ENCODE data around the gene ARMH3. TPM values are rescaled to one million over a fixed set of nuclear protein-coding genes. Genes with fewer than 3 reads are reported as not detected.

The ARMH3 gene
- total RNA-seq, 3 donors from 2014 or later: 18.4 to 27.4 (median 22.4) TPM

DNA sequence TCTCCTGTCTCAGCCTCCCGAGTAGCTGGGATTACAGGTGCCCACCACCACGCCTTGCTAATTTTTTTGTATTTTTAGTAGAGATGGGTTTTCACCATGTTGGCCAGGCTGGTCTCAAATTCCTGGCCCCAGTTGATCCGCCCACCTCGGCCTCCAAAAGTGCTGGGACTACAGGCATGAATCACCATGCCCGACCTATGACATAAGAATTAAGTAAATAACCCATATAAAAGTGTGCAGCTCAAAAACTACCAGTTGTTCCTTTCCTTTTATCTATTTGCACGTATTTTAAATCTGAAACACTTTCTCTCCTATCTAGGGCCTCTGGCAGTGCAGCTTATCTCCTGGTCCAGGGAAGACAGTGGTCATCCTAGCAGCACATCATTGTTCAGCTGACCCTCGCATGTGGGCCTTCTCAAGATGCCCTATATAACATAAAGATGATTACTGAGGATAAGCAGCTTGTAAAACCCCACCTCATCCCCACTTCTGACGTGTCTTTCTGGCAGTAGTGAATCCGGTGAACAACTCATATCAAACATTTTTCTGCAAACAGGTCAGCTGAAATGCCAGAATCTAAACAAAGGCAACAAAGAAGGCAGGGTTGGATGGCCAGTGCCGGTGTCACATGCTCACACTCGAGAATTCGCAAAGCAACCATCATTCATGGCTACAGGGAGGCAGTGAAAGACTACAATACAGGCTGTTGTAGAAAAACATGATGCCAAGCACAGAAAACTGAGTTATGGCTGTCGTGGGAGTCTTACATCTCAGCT lies 176.3 kb downstream of the ARMH3 start:
- intact Hi-C loops (cut with DNase I; ENCODE audit: low total_unique reads): no loop called here
- Histone ChIP-seq H3K4me3 (no peak overlapping the region), H3K27ac (no peak overlapping the region), H3K4me1 (no peaks in the 10 kb centered on the region), H3K9me3 (no peaks in the 10 kb centered on the region), H3K27me3 (no peaks in the 10 kb centered on the region), H3K36me3 (no peaks in the 10 kb centered on the region)
- no peak for TF ChIP-seq POLR2AphosphoS5 (IDR thresholded peaks at IDR 0.05)
- TF ChIP-seq, protein P1, sequence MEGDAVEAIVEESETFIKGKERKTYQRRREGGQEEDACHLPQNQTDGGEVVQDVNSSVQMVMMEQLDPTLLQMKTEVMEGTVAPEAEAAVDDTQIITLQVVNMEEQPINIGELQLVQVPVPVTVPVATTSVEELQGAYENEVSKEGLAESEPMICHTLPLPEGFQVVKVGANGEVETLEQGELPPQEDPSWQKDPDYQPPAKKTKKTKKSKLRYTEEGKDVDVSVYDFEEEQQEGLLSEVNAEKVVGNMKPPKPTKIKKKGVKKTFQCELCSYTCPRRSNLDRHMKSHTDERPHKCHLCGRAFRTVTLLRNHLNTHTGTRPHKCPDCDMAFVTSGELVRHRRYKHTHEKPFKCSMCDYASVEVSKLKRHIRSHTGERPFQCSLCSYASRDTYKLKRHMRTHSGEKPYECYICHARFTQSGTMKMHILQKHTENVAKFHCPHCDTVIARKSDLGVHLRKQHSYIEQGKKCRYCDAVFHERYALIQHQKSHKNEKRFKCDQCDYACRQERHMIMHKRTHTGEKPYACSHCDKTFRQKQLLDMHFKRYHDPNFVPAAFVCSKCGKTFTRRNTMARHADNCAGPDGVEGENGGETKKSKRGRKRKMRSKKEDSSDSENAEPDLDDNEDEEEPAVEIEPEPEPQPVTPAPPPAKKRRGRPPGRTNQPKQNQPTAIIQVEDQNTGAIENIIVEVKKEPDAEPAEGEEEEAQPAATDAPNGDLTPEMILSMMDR (IDR thresholded peaks at IDR 0.05): no peak
- no peak for TF ChIP-seq POLR2A (IDR thresholded peaks at IDR 0.05)
- no peak for DNase-seq (ENCODE audit: low spot score in 2 of 2)

DNA sequence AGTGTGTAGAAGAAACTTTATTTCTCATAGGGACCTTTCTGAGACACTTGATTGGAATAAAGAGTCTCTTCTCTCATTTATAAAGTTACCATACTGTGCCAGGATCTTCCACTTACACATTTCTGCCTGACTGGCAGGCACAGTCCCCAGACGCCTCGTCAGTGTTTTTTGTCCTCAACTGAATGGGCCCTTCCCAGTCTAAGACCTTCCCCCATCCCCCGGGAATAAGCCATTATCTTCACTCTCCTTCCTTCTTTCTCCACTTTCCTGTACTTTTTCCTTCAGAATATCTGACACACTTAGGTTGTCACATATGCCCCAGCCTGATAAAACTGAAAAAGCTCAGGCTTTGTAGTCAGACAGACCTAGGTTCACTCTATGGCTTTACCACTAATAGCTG lies 177.1 kb downstream of the ARMH3 start:
- H3K27me3 ChIP-seq: no peaks in the 10 kb centered on the region
- no peaks in the 10 kb centered on the region for H3K4me1 ChIP-seq
- no peak overlapping the region for H3K27ac ChIP-seq
- no peaks in the 10 kb centered on the region for H3K36me3 ChIP-seq
- H3K4me3 ChIP-seq: no peak overlapping the region
- DNase-seq (ENCODE audit: low spot score in 2 of 2): no peak
- TF ChIP-seq, protein P1 (IDR thresholded peaks at IDR 0.05): no peak
- TF ChIP-seq POLR2A (IDR thresholded peaks at IDR 0.05): no peak
- no peak for TF ChIP-seq POLR2AphosphoS5 (IDR thresholded peaks at IDR 0.05)
- H3K9me3 ChIP-seq: no peaks in the 10 kb centered on the region
- intact Hi-C loops (cut with DNase I; ENCODE audit: low total_unique reads): no loop called here

DNA sequence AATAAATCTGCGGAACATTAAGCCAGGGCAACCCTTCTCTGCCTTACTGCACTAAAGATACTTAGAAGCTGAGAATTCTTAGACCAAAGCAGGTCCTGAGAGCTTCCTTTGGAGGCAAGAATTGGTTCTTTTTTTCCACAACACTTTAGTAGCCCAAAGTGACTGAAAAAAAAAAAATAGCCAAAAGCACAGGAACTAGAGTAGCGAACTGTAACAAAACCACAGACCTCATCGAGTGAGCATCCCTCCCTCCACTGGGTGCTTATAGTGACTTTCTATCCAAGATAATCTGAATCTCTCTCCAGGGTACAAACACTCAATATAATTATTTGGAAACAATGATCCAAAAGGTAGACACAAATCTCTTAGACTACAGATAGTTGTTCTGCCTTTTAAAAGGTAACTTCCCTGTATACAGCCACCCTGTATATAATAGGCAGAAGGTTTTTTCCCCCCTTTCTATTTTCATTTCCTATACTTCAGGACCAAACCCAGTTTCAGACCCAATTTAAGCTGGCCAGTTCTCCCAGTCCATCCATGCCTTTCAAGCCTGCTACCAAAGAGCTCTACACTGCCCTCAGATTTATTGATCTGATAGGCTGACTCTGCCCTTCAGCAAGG lies 180.8 kb downstream of the ARMH3 start:
- Histone ChIP-seq H3K4me3 (no peak overlapping the region), H3K27me3 (no peaks in the 10 kb centered on the region), H3K9me3 (no peaks in the 10 kb centered on the region), H3K27ac (no peak overlapping the region), H3K4me1 (no peaks in the 10 kb centered on the region), H3K36me3 (no peaks in the 10 kb centered on the region)
- no peak for DNase-seq (ENCODE audit: low spot score in 2 of 2)
- TF ChIP-seq POLR2AphosphoS5 (IDR thresholded peaks at IDR 0.05): no peak
- TF ChIP-seq, protein P1 (IDR thresholded peaks at IDR 0.05): no peak
- TF ChIP-seq POLR2A (IDR thresholded peaks at IDR 0.05): no peak
- intact Hi-C loops (cut with DNase I; ENCODE audit: low total_unique reads): no loop called here

DNA sequence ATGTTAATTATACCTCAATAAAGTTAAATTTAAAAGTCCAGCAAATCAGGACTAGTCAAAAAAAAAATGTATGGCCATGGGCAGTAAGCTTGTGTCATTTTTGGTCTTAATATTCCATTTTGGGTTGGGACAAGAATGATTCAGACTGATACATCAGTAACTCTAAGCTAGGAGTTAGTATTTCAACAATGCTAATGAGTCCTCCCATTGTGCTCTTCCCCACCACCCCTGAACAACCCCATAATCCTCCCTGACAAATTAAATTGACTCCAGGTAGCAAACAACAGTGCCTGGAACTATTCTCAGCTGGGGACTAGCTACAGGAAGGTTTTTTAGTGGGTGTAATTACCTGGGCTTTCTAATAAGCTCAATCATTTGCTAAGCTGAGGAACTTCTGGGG lies 181.7 kb downstream of the ARMH3 start:
- no peak for DNase-seq (ENCODE audit: low spot score in 2 of 2)
- TF ChIP-seq POLR2AphosphoS5 (IDR thresholded peaks at IDR 0.05): no peak
- TF ChIP-seq POLR2A (IDR thresholded peaks at IDR 0.05): no peak
- TF ChIP-seq, protein P1 (IDR thresholded peaks at IDR 0.05): no peak
- no peaks in the 10 kb centered on the region for H3K36me3 ChIP-seq
- intact Hi-C loops (cut with DNase I; ENCODE audit: low total_unique reads): no loop called here
- no peak overlapping the region for H3K4me3 ChIP-seq
- H3K9me3 ChIP-seq: no peaks in the 10 kb centered on the region
- no peak overlapping the region for H3K27ac ChIP-seq
- H3K4me1 ChIP-seq: no peaks in the 10 kb centered on the region
- H3K27me3 ChIP-seq: no peaks in the 10 kb centered on the region

DNA sequence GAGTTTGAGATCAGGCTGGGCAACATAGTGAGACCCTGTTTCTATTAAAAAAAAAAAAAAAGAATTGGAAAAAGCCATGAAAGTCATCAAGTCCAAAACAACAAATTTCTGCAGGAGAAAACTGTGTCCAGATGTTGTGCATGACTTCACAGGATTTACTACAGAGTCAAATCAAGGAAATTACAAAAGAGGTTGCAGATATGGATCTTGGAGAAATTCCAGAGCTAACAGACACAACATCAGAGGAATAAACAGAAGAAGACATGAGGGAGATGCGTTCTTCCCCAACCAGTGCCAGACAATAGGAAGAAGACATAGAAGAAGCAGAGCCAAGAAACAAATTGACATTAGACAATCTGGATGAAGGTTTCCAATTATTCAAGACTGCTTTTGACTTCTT lies 188.0 kb downstream of the ARMH3 start:
- DNase-seq (ENCODE audit: low spot score in 2 of 2): no peak
- H3K4me3 ChIP-seq: no peak overlapping the region
- H3K9me3 ChIP-seq: no peaks in the 10 kb centered on the region
- intact Hi-C loops (cut with DNase I; ENCODE audit: low total_unique reads): no loop called here
- no peaks in the 10 kb centered on the region for H3K4me1 ChIP-seq
- no peak for TF ChIP-seq POLR2AphosphoS5 (IDR thresholded peaks at IDR 0.05)
- no peak for TF ChIP-seq POLR2A (IDR thresholded peaks at IDR 0.05)
- TF ChIP-seq, protein P1 (IDR thresholded peaks at IDR 0.05): no peak
- no peak overlapping the region for H3K27ac ChIP-seq
- H3K36me3 ChIP-seq: no peaks in the 10 kb centered on the region
- H3K27me3 ChIP-seq: no peaks in the 10 kb centered on the region

Data from breast epithelium (tissue), 4 donors.